ENCODE data around the gene ZNF606.
A peak's percentile ranks its signal among the peaks of the same experiment; 100 is the strongest.

The ZNF606 gene

DNA sequence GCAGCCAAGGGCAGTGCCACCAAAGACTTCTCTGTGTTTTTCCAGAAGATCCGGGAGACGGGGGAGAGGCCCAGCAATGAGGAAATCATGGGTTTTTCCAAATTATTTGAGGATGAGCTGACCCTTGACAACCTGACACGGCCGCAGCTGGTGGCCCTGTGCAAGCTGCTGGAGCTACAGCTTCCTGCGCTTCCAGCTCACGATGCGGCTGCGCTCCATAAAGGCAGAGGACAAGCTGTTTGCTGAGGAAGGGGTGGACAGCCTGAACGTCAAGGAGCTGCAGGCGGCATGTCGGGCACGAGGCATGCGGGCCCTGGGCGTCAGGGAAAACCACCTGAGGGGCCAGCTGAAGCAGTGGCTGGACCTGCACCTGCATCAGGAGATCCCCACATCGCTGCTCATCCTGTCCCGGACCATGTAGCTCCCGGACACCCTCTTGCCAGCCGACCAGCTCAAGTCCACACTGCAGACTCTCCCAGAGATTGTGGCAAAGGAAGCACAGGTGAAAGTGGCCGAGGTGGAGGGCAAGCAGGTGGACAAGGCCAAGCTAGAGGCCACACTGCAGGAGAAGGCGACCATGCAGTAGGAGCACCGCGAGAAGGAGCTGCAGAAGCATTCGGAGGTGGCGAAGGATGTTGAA, 42.9 kb upstream of the ZNF606 start:
- Histone ChIP-seq H3K23ac (ENCODE audit: low read length in 2 of 2) (no peak overlapping the region), H3K27ac (ENCODE audit: low read length, poor library complexity, severe bottlenecking) (no peak overlapping the region), H4K8ac (ENCODE audit: low read length) (no peak overlapping the region), H2BK120ac (ENCODE audit: low read depth, low read length) (no peak overlapping the region), H3K4me2 (ENCODE audit: low read length, poor library complexity, severe bottlenecking) (no peak overlapping the region), H3K79me1 (replicated peaks; ENCODE audit: low read length, poor library complexity, severe bottlenecking) (no peaks in the 10 kb centered on the region), H2BK12ac (ENCODE audit: low read length in 2 of 2) (no peak overlapping the region), H2BK5ac (ENCODE audit: low read depth, low read length, poor library complexity, severe bottlenecking) (no peak overlapping the region), H3K4me3 (ENCODE audit: insufficient read depth in 1 of 2, low read depth in 1 of 2, low read length in 2 of 2) (no peak overlapping the region), H3K4me1 (ENCODE audit: control insufficient read depth, insufficient read depth, low read depth, low read length) (no peaks in the 10 kb centered on the region), H3K27me3 (ENCODE audit: control insufficient read depth in 1 of 2, insufficient read depth in 1 of 2, low read length in 2 of 2) (no peaks in the 10 kb centered on the region), H2AK5ac (ENCODE audit: low read length, severe bottlenecking) (no peak overlapping the region), H3K4ac (ENCODE audit: low read depth in 1 of 2, low read length in 2 of 2) (no peak overlapping the region), H3K18ac (ENCODE audit: low read depth in 1 of 2, low read length in 2 of 2) (no peak overlapping the region), H3K9ac (ENCODE audit: low read length) (no peak overlapping the region), H3K9me3 (ENCODE audit: control insufficient read depth, low read length) (peaks cover 45% of the 10 kb centered on the region), H4K91ac (ENCODE audit: low read length) (no peak overlapping the region), H3K14ac (ENCODE audit: low read length in 2 of 2) (no peak overlapping the region), H2BK15ac (ENCODE audit: low read depth, poor library complexity, severe bottlenecking) (no peak overlapping the region), H2AFZ (ENCODE audit: low read depth, low read length) (no peak overlapping the region), H3K36me3 (ENCODE audit: control insufficient read depth in 1 of 2, insufficient read depth in 2 of 2, low read depth in 1 of 2, low read length in 2 of 2) (no peaks in the 10 kb centered on the region)
- 84% methylated on average over 24 of the region's 24 CpGs for WGBS
- DNase-seq: no peak

DNA sequence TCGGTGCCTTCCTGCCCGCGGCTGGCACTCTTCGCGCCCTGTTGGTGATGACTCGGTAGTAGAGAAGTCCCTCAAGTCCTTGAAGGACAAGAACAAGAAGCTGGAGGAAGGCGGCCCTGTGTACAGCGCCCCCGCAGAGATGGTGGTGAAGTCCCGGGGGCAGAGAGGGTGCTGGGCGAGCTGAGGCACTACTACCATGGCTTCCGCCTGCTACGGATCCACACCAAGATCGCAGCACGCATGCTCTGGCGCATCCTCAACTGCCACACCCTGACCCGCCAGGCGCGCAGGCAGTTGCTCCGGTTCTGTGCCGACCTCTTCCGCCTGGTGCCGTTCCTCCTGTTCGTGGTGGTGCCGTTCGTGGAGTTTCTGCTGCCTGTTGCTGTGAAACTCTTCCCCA, 42.3 kb upstream of the ZNF606 start:
- H2BK12ac ChIP-seq (ENCODE audit: low read length in 2 of 2): no peak overlapping the region

GRCh38 chr19:58044391-58044790, 41.8 kb upstream of the ZNF606 start:
- Histone ChIP-seq H3K4me2 (ENCODE audit: low read length, poor library complexity, severe bottlenecking) (no peak overlapping the region), H3K9ac (ENCODE audit: low read length) (no peak overlapping the region), H3K9me3 (ENCODE audit: control insufficient read depth, low read length) (peaks cover 40% of the 10 kb centered on the region)

More for the DNA sequence above, 42.3 kb upstream of the ZNF606 start:
- peaks cover 44% of the 10 kb centered on the region for H3K9me3 ChIP-seq (ENCODE audit: control insufficient read depth, low read length)
- H3K18ac ChIP-seq (ENCODE audit: low read depth in 1 of 2, low read length in 2 of 2): no peak overlapping the region
- H2AFZ ChIP-seq (ENCODE audit: low read depth, low read length): peak overlapping the region; percentile 5
- no peak overlapping the region for H4K8ac ChIP-seq (ENCODE audit: low read length)
- H3K4ac ChIP-seq (ENCODE audit: low read depth in 1 of 2, low read length in 2 of 2): no peak overlapping the region
- no peaks in the 10 kb centered on the region for H3K4me1 ChIP-seq (ENCODE audit: control insufficient read depth, insufficient read depth, low read depth, low read length)
- no peak overlapping the region for H3K4me2 ChIP-seq (ENCODE audit: low read length, poor library complexity, severe bottlenecking)
- no peaks in the 10 kb centered on the region for H3K36me3 ChIP-seq (ENCODE audit: control insufficient read depth in 1 of 2, insufficient read depth in 2 of 2, low read depth in 1 of 2, low read length in 2 of 2)
- no peak overlapping the region for H4K91ac ChIP-seq (ENCODE audit: low read length)
- H2BK120ac ChIP-seq (ENCODE audit: low read depth, low read length): no peak overlapping the region
- 91% methylated on average over 26 of the region's 26 CpGs for WGBS
- H2BK15ac ChIP-seq (ENCODE audit: low read depth, poor library complexity, severe bottlenecking): no peak overlapping the region
- no peaks in the 10 kb centered on the region for H3K27me3 ChIP-seq (ENCODE audit: control insufficient read depth in 1 of 2, insufficient read depth in 1 of 2, low read length in 2 of 2)
- no peak overlapping the region for H3K27ac ChIP-seq (ENCODE audit: low read length, poor library complexity, severe bottlenecking)
- no peak overlapping the region for H2BK5ac ChIP-seq (ENCODE audit: low read depth, low read length, poor library complexity, severe bottlenecking)
- H3K9ac ChIP-seq (ENCODE audit: low read length): no peak overlapping the region
- no peaks in the 10 kb centered on the region for H3K79me1 ChIP-seq (replicated peaks; ENCODE audit: low read length, poor library complexity, severe bottlenecking)
- no peak overlapping the region for H3K23ac ChIP-seq (ENCODE audit: low read length in 2 of 2)
- no peak overlapping the region for H2AK5ac ChIP-seq (ENCODE audit: low read length, severe bottlenecking)
- H3K4me3 ChIP-seq (ENCODE audit: insufficient read depth in 1 of 2, low read depth in 1 of 2, low read length in 2 of 2): no peak overlapping the region
- no peak overlapping the region for H3K14ac ChIP-seq (ENCODE audit: low read length in 2 of 2)
- no peak for DNase-seq

GRCh38 chr19:58042495-58043340, 40.1 kb upstream of the ZNF606 start:
- Histone ChIP-seq H2AFZ (ENCODE audit: low read depth, low read length) (peak overlapping the region; percentile 36), H2BK5ac (ENCODE audit: low read depth, low read length, poor library complexity, severe bottlenecking) (no peak overlapping the region), H3K9me3 (ENCODE audit: control insufficient read depth, low read length) (peaks cover 40% of the 10 kb centered on the region), H2AK5ac (ENCODE audit: low read length, severe bottlenecking) (no peak overlapping the region), H4K8ac (ENCODE audit: low read length) (no peak overlapping the region), H3K4me2 (ENCODE audit: low read length, poor library complexity, severe bottlenecking) (no peak overlapping the region), H3K4ac (ENCODE audit: low read depth in 1 of 2, low read length in 2 of 2) (no peak overlapping the region), H2BK15ac (ENCODE audit: low read depth, poor library complexity, severe bottlenecking) (no peak overlapping the region), H2BK12ac (ENCODE audit: low read length in 2 of 2) (no peak overlapping the region), H3K27ac (ENCODE audit: low read length, poor library complexity, severe bottlenecking) (no peak overlapping the region), H3K36me3 (ENCODE audit: control insufficient read depth in 1 of 2, insufficient read depth in 2 of 2, low read depth in 1 of 2, low read length in 2 of 2) (no peaks in the 10 kb centered on the region), H4K91ac (ENCODE audit: low read length) (no peak overlapping the region), H3K18ac (ENCODE audit: low read depth in 1 of 2, low read length in 2 of 2) (no peak overlapping the region), H3K14ac (ENCODE audit: low read length in 2 of 2) (no peak overlapping the region), H3K4me3 (ENCODE audit: insufficient read depth in 1 of 2, low read depth in 1 of 2, low read length in 2 of 2) (peak overlapping the region in 1 of 2 experiments; percentile 5), H3K27me3 (ENCODE audit: control insufficient read depth in 1 of 2, insufficient read depth in 1 of 2, low read length in 2 of 2) (no peaks in the 10 kb centered on the region), H3K79me1 (replicated peaks; ENCODE audit: low read length, poor library complexity, severe bottlenecking) (no peaks in the 10 kb centered on the region), H3K9ac (ENCODE audit: low read length) (no peak overlapping the region), H3K4me1 (ENCODE audit: control insufficient read depth, insufficient read depth, low read depth, low read length) (no peaks in the 10 kb centered on the region), H3K23ac (ENCODE audit: low read length in 2 of 2) (no peak overlapping the region), H2BK120ac (ENCODE audit: low read depth, low read length) (no peak overlapping the region)
- no peak for DNase-seq
- 48% methylated on average over 52 of the region's 54 CpGs for WGBS

More at GRCh38 chr19:58044391-58044790, 41.8 kb upstream of the ZNF606 start:
- DNase-seq: no peak
- H3K4ac ChIP-seq (ENCODE audit: low read depth in 1 of 2, low read length in 2 of 2): no peak overlapping the region
- no peak overlapping the region for H2BK15ac ChIP-seq (ENCODE audit: low read depth, poor library complexity, severe bottlenecking)
- no peak overlapping the region for H3K4me3 ChIP-seq (ENCODE audit: insufficient read depth in 1 of 2, low read depth in 1 of 2, low read length in 2 of 2)
- no peaks in the 10 kb centered on the region for H3K79me1 ChIP-seq (replicated peaks; ENCODE audit: low read length, poor library complexity, severe bottlenecking)
- WGBS: 97% methylated on average over 35 of the region's 42 CpGs
- no peak overlapping the region for H3K23ac ChIP-seq (ENCODE audit: low read length in 2 of 2)
- H2BK12ac ChIP-seq (ENCODE audit: low read length in 2 of 2): no peak overlapping the region
- H2AFZ ChIP-seq (ENCODE audit: low read depth, low read length): no peak overlapping the region
- H4K91ac ChIP-seq (ENCODE audit: low read length): no peak overlapping the region
- H3K4me1 ChIP-seq (ENCODE audit: control insufficient read depth, insufficient read depth, low read depth, low read length): no peaks in the 10 kb centered on the region
- no peak overlapping the region for H4K8ac ChIP-seq (ENCODE audit: low read length)
- H2BK120ac ChIP-seq (ENCODE audit: low read depth, low read length): no peak overlapping the region
- H3K36me3 ChIP-seq (ENCODE audit: control insufficient read depth in 1 of 2, insufficient read depth in 2 of 2, low read depth in 1 of 2, low read length in 2 of 2): no peaks in the 10 kb centered on the region
- H3K27me3 ChIP-seq (ENCODE audit: control insufficient read depth in 1 of 2, insufficient read depth in 1 of 2, low read length in 2 of 2): no peaks in the 10 kb centered on the region
- H2AK5ac ChIP-seq (ENCODE audit: low read length, severe bottlenecking): no peak overlapping the region
- no peak overlapping the region for H2BK5ac ChIP-seq (ENCODE audit: low read depth, low read length, poor library complexity, severe bottlenecking)
- no peak overlapping the region for H3K27ac ChIP-seq (ENCODE audit: low read length, poor library complexity, severe bottlenecking)
- no peak overlapping the region for H3K18ac ChIP-seq (ENCODE audit: low read depth in 1 of 2, low read length in 2 of 2)
- no peak overlapping the region for H3K14ac ChIP-seq (ENCODE audit: low read length in 2 of 2)

Data from mesenchymal stem cell (in vitro differentiated cells and primary cell).